B cell (primary cell): Measurements from ENCODE around the gene BHLHE23.

ENCODE experiments used
- CTCF ChIP-seq: fragments of 200-600 bp; IDR thresholded peaks from one replicate; pipeline ENCODE4 v1.8.0; 2022; ENCODE audit warnings: antibody characterized with exemption, mild to moderate bottlenecking
- EZH2 ChIP-seq: IDR thresholded peaks from 2 replicates; pipeline ENCODE4 v1.6.1; 2012; ENCODE audit warnings: borderline replicate concordance, low read depth, mild to moderate bottlenecking, moderate library complexity, low read length; ENCODE audit not compliant: insufficient read depth, poor library complexity, severe bottlenecking

GRCh38 chr20:62993856-62994494 is 12.8 kb downstream of the BHLHE23 start:
- TF ChIP-seq CTCF = no peak
- TF ChIP-seq EZH2 = no peak
